SK-N-SH (cell line): Measurements from ENCODE around the gene TSEN15. TPM values are rescaled to one million over a fixed set of nuclear protein-coding genes. Genes with fewer than 3 reads are reported as not detected.

ENCODE experiments used
- CTCF ChIA-PET: fragments of 300-600, 350-600 bp; formaldehyde crosslinking; extraction: SDS; loops from one replicate; lab custom pipeline; 2021; lab: Yijun Ruan, JAX
- POLR2A ChIA-PET: fragments of 350-600 bp; sonication (Branson Sonifier 250); formaldehyde crosslinking; extraction: SDS; loops from one replicate; lab custom pipeline; 2020; ENCODE audit warnings: antibody characterized with exemption, inconsistent platforms; lab: Yijun Ruan, JAX
- DNase-seq: peaks from one replicate; pipeline ENCODE4 v3.0.0; 2012
- H2AFZ ChIP-seq: fragments of 200-600 bp; sonication (generic); 2 replicates; pipeline ENCODE4 v1.8.1; 2016; ENCODE audit warnings: antibody characterized with exemption, mild to moderate bottlenecking, low read depth
- H3F3A ChIP-seq: fragments of 200-600 bp; sonication (generic); replicated peaks from 2 replicates; pipeline ENCODE3; 2016; ENCODE audit warnings: antibody characterized with exemption, mild to moderate bottlenecking; ENCODE audit not compliant: insufficient read depth
- H3K27ac ChIP-seq, 2 experiments: fragments of 200-500 bp in 1 of 2; fragments of 200-600 bp in 1 of 2; sonication (Bioruptor generic) in 1 of 2; sonication (generic), shearing (Covaris generic) in 1 of 2; 2 replicates each; pipeline versions ENCODE4 v1.5.1 to v1.6.1; 2014 to 2016; ENCODE audit warnings: low read depth in 2 of 2, inconsistent platforms in 1 of 2, low read length in 1 of 2, mild to moderate bottlenecking in 1 of 2, mixed read lengths in 1 of 2
- H3K27me3 ChIP-seq: fragments of 200-600 bp; sonication (generic), shearing (Covaris generic); 2 replicates; pipeline ENCODE4 v1.6.1; 2016; ENCODE audit warnings: mixed run types; ENCODE audit not compliant: insufficient read depth
- H3K36me3 ChIP-seq, 2 experiments: fragments of 200-500 bp in 1 of 2; fragments of 200-600 bp in 1 of 2; sonication (Bioruptor generic) in 1 of 2; sonication (generic) in 1 of 2; replicated peaks in 1 of 2; 2 replicates each; pipeline versions ENCODE3 to v1.5.1; 2014 to 2016; ENCODE audit warnings: low read length in 1 of 2, mild to moderate bottlenecking in 1 of 2; ENCODE audit not compliant: insufficient read depth in 2 of 2, control insufficient read depth in 1 of 2
- H3K4me1 ChIP-seq, 2 experiments: fragments of 200-500 bp in 1 of 2; fragments of 200-600 bp in 1 of 2; sonication (Bioruptor generic) in 1 of 2; sonication (generic), shearing (Covaris generic) in 1 of 2; 2 replicates each; pipeline versions ENCODE4 v1.5.1 to v1.6.1; 2014 to 2016; ENCODE audit warnings: low read depth in 1 of 2, low read length in 1 of 2, mixed run types in 1 of 2; ENCODE audit not compliant: insufficient read depth in 2 of 2, control insufficient read depth in 1 of 2
- H3K4me2 ChIP-seq: fragments of 200-600 bp; sonication (generic), shearing (Covaris generic); 2 replicates; pipeline ENCODE4 v1.6.1; 2017; ENCODE audit warnings: mixed run types
- H3K4me3 ChIP-seq, 2 experiments: fragments of 200-500 bp in 1 of 2; fragments of 200-600 bp in 1 of 2; sonication (Bioruptor generic) in 1 of 2; sonication (generic), shearing (Covaris generic) in 1 of 2; 2 replicates each; pipeline versions ENCODE4 v1.5.1 to v1.8.1; 2014 to 2016; ENCODE audit warnings: low read depth in 2 of 2, inconsistent platforms in 1 of 2, low read length in 1 of 2, mild to moderate bottlenecking in 1 of 2, mixed read lengths in 1 of 2, moderate library complexity in 1 of 2
- H3K79me2 ChIP-seq: fragments of 200-600 bp; sonication (generic); 2 replicates; pipeline ENCODE4 v1.8.1; 2017; ENCODE audit warnings: mild to moderate bottlenecking; ENCODE audit not compliant: insufficient read depth
- H3K9ac ChIP-seq: fragments of 200-600 bp; sonication (generic); 2 replicates; pipeline ENCODE4 v1.6.1; 2017; ENCODE audit warnings: mixed run types
- H3K9me2 ChIP-seq: fragments of 200-600 bp; sonication (generic); 2 replicates; pipeline ENCODE4 v1.6.1; 2017; ENCODE audit warnings: mixed run types
- H3K9me3 ChIP-seq: fragments of 200-600 bp; sonication (generic); 2 replicates; pipeline ENCODE4 v1.6.1; 2017; ENCODE audit warnings: mixed run types, mild to moderate bottlenecking, moderate library complexity
- H4K20me1 ChIP-seq: fragments of 200-600 bp; sonication (generic); 2 replicates; pipeline ENCODE4 v1.6.1; 2017; ENCODE audit warnings: mild to moderate bottlenecking, mixed run types; ENCODE audit not compliant: insufficient read depth
- EZH2phosphoT487 ChIP-seq: fragments of 200-600 bp; sonication (generic); IDR thresholded peaks from 2 replicates; pipeline ENCODE4 v1.6.1; 2017; ENCODE audit warnings: low read depth, mixed run types, mild to moderate bottlenecking, antibody characterized with exemption, moderate library complexity, borderline replicate concordance
- FOXJ3 ChIP-seq: sonication (generic); formaldehyde crosslinking; IDR thresholded peaks from 2 replicates; pipeline ENCODE4 v1.5.1; 2020; ENCODE audit warnings: mild to moderate bottlenecking, missing genetic modification reagents
- GABPA ChIP-seq: IDR thresholded peaks from 2 replicates; pipeline ENCODE4 v1.4.0; 2012; ENCODE audit warnings: low read depth, mild to moderate bottlenecking
- NFIC ChIP-seq: IDR thresholded peaks from 2 replicates; pipeline ENCODE4 v1.4.0; 2012; ENCODE audit warnings: borderline replicate concordance
- PBX3 ChIP-seq: IDR thresholded peaks from 2 replicates; pipeline ENCODE4; 2012
- RAD21 ChIP-seq: IDR thresholded peaks from 2 replicates; pipeline ENCODE4 v1.6.1; 2012; ENCODE audit warnings: mild to moderate bottlenecking, low read length
- RFX5 ChIP-seq: IDR thresholded peaks from 2 replicates; pipeline ENCODE4 v1.6.1; 2012; ENCODE audit warnings: mild to moderate bottlenecking, improper control_type of control experiment, low read length
- RXRA ChIP-seq: IDR thresholded peaks from 2 replicates; pipeline ENCODE4 v1.4.0; 2012; ENCODE audit warnings: low read depth, mild to moderate bottlenecking, borderline replicate concordance
- SIN3A ChIP-seq: IDR thresholded peaks from 2 replicates; pipeline ENCODE4 v1.6.1; 2012; ENCODE audit warnings: low read depth, mild to moderate bottlenecking, low read length, moderate library complexity, borderline replicate concordance
- SMC3 ChIP-seq: IDR thresholded peaks from 2 replicates; pipeline ENCODE4 v1.6.1; 2012; ENCODE audit warnings: low read depth, low read length, improper control_type of control experiment
- USF2 ChIP-seq: fragments of 150-350 bp; IDR thresholded peaks from 2 replicates; pipeline ENCODE4 v1.6.1; 2017; ENCODE audit warnings: antibody characterized with exemption, low read length, low read depth, borderline replicate concordance
- YY1 ChIP-seq: IDR thresholded peaks from 2 replicates; pipeline ENCODE4 v1.4.0; 2012; ENCODE audit warnings: low read depth, mild to moderate bottlenecking
- WGBS: methylation state at CpG from one replicate; pipeline ENCODE4 v1.1.6; 2017; ENCODE audit warnings: low lambda C conversion rate; 5-methylcytosine and 5-hydroxymethylcytosine counted together
- polyA plus RNA-seq, 3 experiments: library from polyadenylated mRNA; depleted of rRNA; stranded (reverse); fragments of >200 nt; gene quantifications; 2 replicates each; pipeline ENCODE4 v1.2.3, GENCODE V29; 2012
- TF ChIP-seq, protein P1 (sequence below): fragments of 150-350 bp; IDR thresholded peaks from 2 replicates; pipeline ENCODE4 v1.6.1; 2016; ENCODE audit warnings: mild to moderate bottlenecking, low read depth, low read length

TSEN15 gene
- polyA plus RNA-seq, 1 of the 3 experiments (the other 2 are of a cell fraction) = 29.0 TPM

GRCh38 chr1:184031409-184032107 lies 20.0 kb upstream of the TSEN15 start:
- H3K9ac ChIP-seq = no peak overlapping the region
- TF ChIP-seq USF2 (no peak), NFIC (no peak), RAD21 (no peak)
- TF ChIP-seq, protein P1, sequence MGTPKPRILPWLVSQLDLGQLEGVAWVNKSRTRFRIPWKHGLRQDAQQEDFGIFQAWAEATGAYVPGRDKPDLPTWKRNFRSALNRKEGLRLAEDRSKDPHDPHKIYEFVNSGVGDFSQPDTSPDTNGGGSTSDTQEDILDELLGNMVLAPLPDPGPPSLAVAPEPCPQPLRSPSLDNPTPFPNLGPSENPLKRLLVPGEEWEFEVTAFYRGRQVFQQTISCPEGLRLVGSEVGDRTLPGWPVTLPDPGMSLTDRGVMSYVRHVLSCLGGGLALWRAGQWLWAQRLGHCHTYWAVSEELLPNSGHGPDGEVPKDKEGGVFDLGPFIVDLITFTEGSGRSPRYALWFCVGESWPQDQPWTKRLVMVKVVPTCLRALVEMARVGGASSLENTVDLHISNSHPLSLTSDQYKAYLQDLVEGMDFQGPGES = no peak
- TF ChIP-seq, all 33 proteins: peak for 0
- peaks cover 4 to 42% of the 10 kb centered on the region in 2 experiments; a peak in 2 of 4 replicates for H3K4me1 ChIP-seq
- H3F3A ChIP-seq = peaks cover 12% of the 10 kb centered on the region
- WGBS = 76% methylated on average over 8 of the region's 8 CpGs
- H3K4me2 ChIP-seq = no peak overlapping the region
- no peaks in the 10 kb centered on the region for H3K79me2 ChIP-seq
- no peaks in the 10 kb centered on the region for H3K36me3 ChIP-seq
- ChIA-PET POLR2A (no interaction called here), CTCF (interaction anchor here (0.6 kb wide), 1 partner anchor 9 kb away, joined by 3 read pairs; no protein-coding TSS in a partner anchor)
- H3K27ac ChIP-seq = no peak overlapping the region
- no peak overlapping the region for H2AFZ ChIP-seq
- H4K20me1 ChIP-seq = no peaks in the 10 kb centered on the region
- H3K9me2 ChIP-seq = no peaks in the 10 kb centered on the region
- DNase-seq = no peak
- H3K4me3 ChIP-seq = no peak overlapping the region
- no peaks in the 10 kb centered on the region for H3K27me3 ChIP-seq
- no peaks in the 10 kb centered on the region for H3K9me3 ChIP-seq

GRCh38 chr1:184032306-184032929 lies 19.1 kb upstream of the TSEN15 start:
- H3F3A ChIP-seq = peaks cover 12% of the 10 kb centered on the region
- DNase-seq = no peak
- no peak for TF ChIP-seq PBX3
- TF ChIP-seq GABPA = no peak
- no peak for TF ChIP-seq RFX5
- TF ChIP-seq, protein P1 = no peak
- no peak for TF ChIP-seq SIN3A
- TF ChIP-seq SMC3 = no peak
- TF ChIP-seq YY1 = no peak
- TF ChIP-seq FOXJ3 (CRISPR knock-in tag) = no peak
- TF ChIP-seq RXRA = no peak
- no peak for TF ChIP-seq EZH2phosphoT487
- no peak for TF ChIP-seq NFIC
- no peaks in the 10 kb centered on the region for H3K79me2 ChIP-seq
- no peaks in the 10 kb centered on the region for H3K9me2 ChIP-seq
- H3K36me3 ChIP-seq = no peaks in the 10 kb centered on the region
- H3K4me2 ChIP-seq = no peak overlapping the region
- no peaks in the 10 kb centered on the region for H3K27me3 ChIP-seq
- H2AFZ ChIP-seq = no peak overlapping the region
- H3K4me1 ChIP-seq = peaks cover 4 to 39% of the 10 kb centered on the region in 2 experiments; a peak in 2 of 4 replicates
- POLR2A ChIA-PET = no interaction called here
- H3K4me3 ChIP-seq = no peak overlapping the region
- no peak overlapping the region for H3K27ac ChIP-seq
- H3K9ac ChIP-seq = no peak overlapping the region
- no peaks in the 10 kb centered on the region for H4K20me1 ChIP-seq
- WGBS = 75% methylated on average over 2 of the region's 2 CpGs
- H3K9me3 ChIP-seq = no peaks in the 10 kb centered on the region
- CTCF ChIA-PET = interaction anchor here (0.6 to 1.6 kb wide), 2 partner anchors 10 kb away, joined by 3 read pairs; no protein-coding TSS in a partner anchor
